Measurements from ENCODE around the gene ZSCAN29.
"Not testable (repeated sequence)": the region's sequence is repeated elsewhere in the genome, so short reads cannot be mapped to it uniquely, and the experiment has no call there.

ZSCAN29 gene

GRCh38 chr15:43370975-43371974 is at the start of gene ZSCAN29, which contains the start of gene TUBGCP4:
TSS of gene ZSCAN29 (minus strand) at chr15:43371043. CDS start at chr15:43369913, 1,130 bp downstream.
TSS of gene TUBGCP4 (plus strand) at chr15:43371101. CDS start at chr15:43371355, 254 bp downstream.
- peak; percentile 74 for DNase-seq

DNA sequence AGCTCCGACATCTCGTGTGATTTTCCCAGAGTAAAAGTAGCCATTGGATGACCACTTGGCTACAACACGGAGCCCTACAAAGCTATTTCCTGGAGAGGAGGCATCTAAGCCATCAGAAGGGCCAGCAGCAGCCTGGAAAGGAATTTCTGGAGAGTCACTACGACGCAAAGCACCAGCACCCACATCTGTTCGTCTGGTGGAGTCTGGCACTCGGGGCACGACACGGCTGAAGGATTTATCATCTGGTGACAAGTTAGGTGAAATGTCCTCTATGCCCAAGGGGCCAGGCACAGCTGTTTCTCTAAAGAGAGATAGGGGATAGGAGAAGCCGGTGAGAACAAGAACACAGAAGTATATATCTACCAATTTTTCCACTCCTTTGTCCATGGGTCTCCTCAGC is 49.6 kb upstream of the ZSCAN29 start:
- no peak for DNase-seq

DNA sequence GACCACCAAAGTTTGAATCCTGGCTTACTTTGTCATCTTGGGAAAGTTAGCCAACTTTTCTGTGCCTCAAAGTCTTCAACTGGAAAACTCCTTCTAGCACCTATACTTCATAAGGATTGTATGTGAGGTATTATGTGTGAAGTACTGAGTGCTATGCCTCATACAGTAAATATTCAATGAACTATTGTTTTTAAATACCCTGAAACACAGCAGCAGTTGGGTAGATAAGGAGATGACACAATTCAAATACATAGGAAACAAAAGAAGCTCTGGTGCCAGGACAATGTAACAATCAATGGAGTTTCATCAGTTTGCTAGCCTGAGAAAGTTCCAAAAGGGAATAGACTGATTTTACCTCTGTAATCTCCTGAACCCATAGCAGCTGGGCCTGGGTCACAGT is 43.4 kb upstream of the ZSCAN29 start:
- DNase-seq: peak; percentile 4

- DNase-seq: no peak
Measured at GRCh38 chr15:43412096-43412495, 41.3 kb upstream of the ZSCAN29 start.

- no peak for DNase-seq
Measured at GRCh38 chr15:43410572-43411214, 39.9 kb upstream of the ZSCAN29 start.

DNA sequence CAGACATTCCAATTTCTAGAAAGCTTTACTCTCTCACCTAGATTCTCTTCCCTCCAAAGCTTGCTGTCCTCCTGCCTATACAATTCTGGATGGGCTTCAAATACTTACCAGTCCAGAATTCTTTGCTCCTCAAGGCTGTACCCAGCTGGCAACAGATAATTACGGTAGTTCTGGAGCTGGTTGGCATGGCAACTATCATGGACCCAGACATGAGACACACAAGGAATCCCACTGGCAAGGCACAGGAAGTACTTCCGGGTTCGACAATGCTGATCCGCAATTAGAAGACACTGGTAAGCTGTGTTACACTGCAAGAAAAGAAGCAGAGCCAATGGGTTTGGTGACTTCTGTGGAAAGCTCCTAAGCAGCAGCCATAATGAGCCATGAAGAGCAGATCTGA is 37.9 kb upstream of the ZSCAN29 start:
- DNase-seq: no peak

GRCh38 chr15:43406808-43407207 is 36.0 kb upstream of the ZSCAN29 start:
- no peak for DNase-seq

DNA sequence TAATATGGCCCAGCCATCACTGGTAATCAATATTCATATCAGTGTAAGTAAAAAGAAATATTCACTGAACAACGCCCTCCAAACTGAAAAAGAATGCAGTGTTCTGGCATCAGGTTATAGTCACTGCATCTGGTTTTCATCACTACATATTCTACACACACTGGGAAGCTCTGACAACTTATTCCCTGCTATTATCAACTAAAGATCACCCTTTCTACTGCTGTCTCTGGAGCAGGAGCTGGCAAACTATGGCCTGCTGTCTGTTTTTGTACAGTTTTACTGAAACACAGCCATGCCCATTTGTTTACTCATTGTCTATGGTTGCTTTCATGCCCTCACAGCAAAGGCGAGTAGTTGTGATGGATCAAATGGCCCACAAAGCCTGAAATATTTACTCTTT is 35.3 kb upstream of the ZSCAN29 start:
- DNase-seq: no peak

GRCh38 chr15:43404130-43404529 is 33.3 kb upstream of the ZSCAN29 start:
- no peak for DNase-seq

GRCh38 chr15:43403616-43404015 is 32.8 kb upstream of the ZSCAN29 start:
- DNase-seq: no peak

DNA sequence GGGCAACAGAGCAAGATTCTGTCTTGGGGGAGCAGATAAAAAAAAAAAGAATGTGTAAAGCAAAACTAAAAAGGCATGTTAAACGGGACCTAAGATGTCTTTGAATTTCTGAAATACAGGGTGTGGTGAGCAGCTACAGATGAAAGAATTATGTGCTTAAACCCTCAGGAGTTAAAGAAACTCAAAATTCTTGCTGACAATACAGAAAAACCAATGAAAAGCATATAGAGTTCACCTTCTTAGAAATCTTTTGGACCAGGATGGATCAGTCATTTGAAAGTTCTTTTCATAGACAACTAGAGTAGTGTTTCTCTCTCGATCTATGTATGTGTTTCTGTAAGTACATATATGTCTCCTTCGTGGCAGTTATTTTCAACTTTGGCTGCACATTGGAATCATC is 31.4 kb upstream of the ZSCAN29 start:
- DNase-seq: no peak

DNA sequence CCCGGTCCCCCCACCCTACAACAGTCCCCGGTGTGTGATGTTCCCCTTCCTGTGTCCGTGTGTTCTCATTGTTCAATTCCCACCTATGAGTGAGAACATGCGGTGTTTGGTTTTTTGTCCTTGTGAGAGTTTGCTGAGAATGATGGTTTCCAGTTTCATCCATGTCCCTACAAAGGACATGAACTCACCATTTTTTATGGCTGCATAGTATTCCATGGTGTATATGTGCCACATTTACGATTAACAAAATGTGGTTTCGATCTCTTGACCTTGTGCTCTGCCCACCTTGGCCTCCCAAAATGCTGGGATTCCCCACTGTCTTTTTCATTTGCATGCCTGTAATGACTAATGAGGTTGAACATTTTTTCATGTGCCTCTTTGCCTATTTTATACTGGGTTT is 22.7 kb upstream of the ZSCAN29 start:
- not testable (repeated sequence) for DNase-seq

GRCh38 chr15:43390723-43391122 is 19.9 kb upstream of the ZSCAN29 start:
- peak; percentile 36 for DNase-seq

GRCh38 chr15:43383070-43383469 is 12.2 kb upstream of the ZSCAN29 start:
- no peak for DNase-seq

DNA sequence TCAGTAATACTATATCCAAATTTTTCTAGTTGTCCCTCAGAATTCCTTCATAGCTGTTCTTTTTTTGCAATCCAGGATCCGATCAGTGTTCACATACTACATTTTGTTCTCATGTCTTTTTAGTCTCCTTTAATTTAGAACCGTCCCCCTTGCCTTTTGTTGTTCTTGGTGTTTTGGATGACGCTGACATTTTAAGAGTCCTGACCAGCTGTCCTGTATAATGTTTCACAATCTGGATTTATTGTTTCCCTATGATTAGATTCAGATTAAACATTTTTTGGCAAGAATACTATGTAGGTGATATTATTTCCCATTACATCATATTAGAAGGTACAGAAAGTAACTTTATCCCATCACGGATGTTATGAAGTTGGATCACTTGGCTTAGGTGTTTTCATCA is 11.5 kb upstream of the ZSCAN29 start:
- DNase-seq: no peak

DNA sequence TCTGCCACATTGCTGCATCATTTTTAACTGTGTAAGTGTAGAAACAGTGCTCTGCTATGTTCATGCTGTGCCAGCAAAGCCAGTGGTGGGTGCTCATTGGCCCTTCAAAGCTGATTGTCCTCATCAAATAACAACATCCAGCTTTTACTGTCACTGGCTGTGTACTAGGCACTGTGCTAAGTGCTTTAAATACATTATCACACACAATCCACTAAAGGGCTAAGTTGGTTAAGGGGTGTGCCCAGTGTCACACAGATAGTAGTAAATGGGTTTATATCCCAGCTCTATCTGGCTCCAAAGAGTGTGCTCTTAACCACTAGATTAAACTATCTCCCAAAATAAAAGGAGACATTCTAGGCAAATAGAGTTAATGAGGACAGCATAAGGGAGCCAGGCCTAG is 7.8 kb upstream of the ZSCAN29 start:
- DNase-seq: no peak

DNA sequence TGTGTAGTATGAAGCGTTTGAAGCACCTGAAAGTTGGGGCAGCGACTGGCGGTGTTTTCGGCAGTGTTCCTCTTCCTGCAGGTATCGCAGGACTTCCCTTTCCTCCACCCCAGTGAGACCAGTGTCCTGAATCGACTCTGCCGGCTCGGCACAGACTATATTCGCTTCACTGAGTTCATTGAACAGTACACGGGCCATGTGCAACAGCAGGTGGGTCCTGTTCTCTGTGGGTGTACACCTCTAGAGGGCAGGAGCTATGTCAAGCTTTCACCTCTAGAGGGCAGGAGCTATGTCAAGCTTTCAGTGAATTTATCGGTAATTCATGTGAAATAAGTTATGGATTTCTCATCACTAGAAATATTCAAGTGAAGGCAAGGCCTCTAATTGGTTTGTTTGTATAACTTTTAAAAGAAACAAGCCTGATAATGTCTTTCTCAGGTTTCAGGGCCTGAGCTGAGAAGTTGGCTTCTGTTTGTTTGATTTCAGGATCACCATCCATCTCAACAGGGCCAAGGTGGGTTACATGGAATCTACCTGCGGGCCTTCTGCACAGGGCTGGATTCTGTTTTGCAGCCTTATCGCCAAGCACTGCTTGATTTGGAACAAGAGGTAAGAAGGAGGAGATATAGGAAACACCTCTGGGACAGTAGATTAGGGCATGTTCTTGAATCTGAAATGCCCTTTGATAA is 5.3 kb upstream of the ZSCAN29 start:
- no peak for DNase-seq

DNA sequence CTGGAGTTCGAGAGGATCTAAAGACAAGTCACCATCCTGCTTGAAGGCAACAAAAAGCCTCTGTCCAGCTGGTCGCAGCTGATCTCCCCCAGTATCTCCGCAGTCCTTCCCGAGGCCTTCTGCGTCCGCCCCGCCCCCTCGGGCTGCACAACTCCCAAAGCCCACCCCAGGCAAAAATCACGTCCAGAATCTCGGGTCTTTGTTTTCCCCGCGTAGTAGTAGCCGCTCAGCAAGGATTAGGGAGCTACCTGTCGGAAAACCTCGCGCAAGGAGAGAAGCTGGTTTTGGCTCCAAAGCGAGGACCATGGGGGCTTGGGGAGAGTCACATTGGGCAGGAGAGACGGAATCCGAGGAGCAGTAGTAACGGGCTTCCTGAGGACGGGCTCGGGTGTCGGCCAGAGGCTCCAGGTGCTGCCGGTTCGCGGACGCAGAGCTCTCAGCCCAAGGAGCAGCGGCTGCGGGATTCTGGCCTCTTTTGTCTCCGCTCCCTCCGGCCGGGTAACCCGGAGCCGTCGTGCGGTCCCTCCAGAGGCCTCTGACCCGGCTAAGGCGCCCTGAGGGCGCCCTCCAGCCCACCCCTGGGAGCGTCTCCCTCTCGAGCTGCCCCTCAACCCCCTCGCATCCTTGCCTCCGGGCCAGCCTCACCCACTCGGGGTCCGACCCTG is 401 bp downstream of the ZSCAN29 start:
- no peak for DNase-seq

- no peak for DNase-seq
Measured at GRCh38 chr15:43361313-43361903, 9.4 kb downstream of the ZSCAN29 start.

- DNase-seq: no peak
Measured at GRCh38 chr15:43360821-43361220, 10.0 kb downstream of the ZSCAN29 start.

DNA sequence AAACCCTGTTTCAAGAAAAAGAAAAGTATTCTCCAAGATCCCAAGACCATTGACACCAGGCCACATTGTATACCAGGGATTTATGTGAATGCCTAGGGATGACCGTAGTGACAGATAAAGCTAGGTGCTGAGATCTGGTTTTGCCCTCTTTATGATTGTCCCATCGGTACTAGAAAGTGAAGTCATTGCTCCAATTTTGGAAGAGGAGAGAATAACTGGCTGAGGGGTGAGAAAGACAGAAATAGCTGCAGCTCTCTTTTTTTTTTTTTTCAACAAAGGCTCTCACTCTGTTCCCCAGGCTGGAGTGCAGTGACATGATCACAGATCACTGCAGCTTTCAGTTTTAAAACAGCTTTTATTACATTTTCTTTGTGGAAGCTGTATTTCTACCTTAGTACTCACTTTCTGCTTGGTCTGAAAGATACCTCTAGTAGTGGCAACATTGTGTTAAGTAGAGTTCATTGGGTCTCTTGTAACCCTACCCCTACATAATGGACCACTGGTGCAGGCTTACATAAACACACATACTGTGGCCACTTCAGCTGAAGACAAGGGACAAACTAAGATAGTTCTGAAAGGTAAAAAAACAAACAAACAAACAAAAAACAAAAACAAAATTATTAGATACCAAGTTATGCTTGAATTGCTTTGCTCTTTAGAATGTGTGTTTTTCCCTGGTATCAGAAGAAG is 18.0 kb downstream of the ZSCAN29 start:
- DNase-seq: no peak

DNA sequence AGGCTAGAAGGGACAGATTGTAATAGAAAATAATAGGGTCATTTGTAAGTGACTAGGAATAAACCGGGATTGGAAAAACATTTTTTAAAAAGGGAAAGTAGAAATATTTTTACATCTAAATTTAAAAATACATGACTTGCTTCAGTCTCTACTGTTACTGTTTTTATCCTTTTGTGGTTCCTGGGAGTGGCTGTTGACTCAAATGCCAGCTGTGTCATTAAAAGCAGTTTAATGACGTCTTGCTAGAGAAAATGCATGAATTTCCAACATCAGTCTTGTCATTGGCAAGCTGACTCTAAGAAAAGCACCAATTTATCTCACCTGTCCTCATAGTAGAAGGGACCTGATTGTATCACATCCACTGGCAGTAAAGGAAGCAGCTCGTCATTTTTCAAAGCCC is 23.7 kb downstream of the ZSCAN29 start:
- no peak for DNase-seq
